Naive B cell (primary cell): ENCODE measurements around the gene PRKCA. TPM values are rescaled to one million over a fixed set of nuclear protein-coding genes. Genes with fewer than 3 reads are reported as not detected.

Source experiments
- ATAC-seq, 2 donors: fragments of 150-1000 bp; cut with Tn5 transposase; 2 replicates each; pipeline ENCODE4 v1.10.0; 2021; ENCODE audit warnings: low read depth in 2 of 2, mild to moderate bottlenecking in 2 of 2, moderate library complexity in 2 of 2
- DNase-seq: peaks from one replicate; pipeline ENCODE4 v3.0.0; 2022
- H3K27ac Mint-ChIP-seq, 6 donors: one replicate each; pipeline ENCODE4 v1.8.0; 2020 to 2022; ENCODE audit warnings: mild to moderate bottlenecking in 6 of 6, mixed read lengths in 6 of 6, moderate library complexity in 5 of 6, inconsistent platforms in 2 of 6
- H3K27me3 Mint-ChIP-seq, 3 donors: one replicate each; pipeline ENCODE4 v1.8.0; 2021 to 2022; ENCODE audit warnings: mixed read lengths in 3 of 3, mild to moderate bottlenecking in 1 of 3
- H3K36me3 Mint-ChIP-seq, 2 donors: one replicate each; pipeline ENCODE4 v1.8.0; 2020 to 2022; ENCODE audit warnings: mixed read lengths in 2 of 2, inconsistent platforms in 1 of 2, mild to moderate bottlenecking in 1 of 2
- H3K4me1 Mint-ChIP-seq, 3 donors: one replicate each; pipeline ENCODE4 v1.8.0; 2020 to 2022; ENCODE audit warnings: mixed read lengths in 3 of 3, inconsistent platforms in 1 of 3, mild to moderate bottlenecking in 1 of 3, moderate library complexity in 1 of 3
- H3K4me3 Mint-ChIP-seq, 8 donors: one replicate each; pipeline ENCODE4 v1.8.0; 2020 to 2022; ENCODE audit warnings: mild to moderate bottlenecking in 8 of 8, mixed read lengths in 8 of 8, moderate library complexity in 8 of 8, inconsistent platforms in 2 of 8
- H3K9me3 Mint-ChIP-seq, 7 donors: one replicate each; pipeline ENCODE4 v1.8.0; 2020 to 2022; ENCODE audit warnings: mixed read lengths in 7 of 7, mild to moderate bottlenecking in 5 of 7, inconsistent platforms in 2 of 7, moderate library complexity in 1 of 7
- polyA plus RNA-seq, 6 donors: library from polyadenylated mRNA; unstranded; fragments of 300-500 nt; fragmentation: Illumina TruSeq; gene quantifications; one replicate each; pipeline ENCODE4 v1.2.3, GENCODE V29; 2021; ENCODE audit warnings: low read depth in 6 of 6

The PRKCA gene
- polyA plus RNA-seq, 6 donors from 2014 or later, result 0.03 to 0.06 TPM; not detected in 4

GRCh38 chr17:66542129-66542966, 239.9 kb downstream of the PRKCA start:
- Mint-ChIP-seq H3K4me1 (no peaks in the 10 kb centered on the region), H3K27me3 (peaks cover 0 to 6% (median 4%) of the 10 kb centered on the region in 3 donors), H3K4me3 (no peak overlapping the region), H3K36me3 (peaks cover 0 to 13% of the 10 kb centered on the region in 2 donors), H3K9me3 (peaks cover 10 to 23% (median 11%) of the 10 kb centered on the region in 7 donors), H3K27ac (no peak overlapping the region)
- DNase-seq, result no peak
- no peak for ATAC-seq

GRCh38 chr17:66542967-66543520, 240.6 kb downstream of the PRKCA start:
- H3K36me3 Mint-ChIP-seq, result peaks cover 0 to 14% of the 10 kb centered on the region in 2 donors
- ATAC-seq (no peak), DNase-seq (no peak)
- H3K27me3 Mint-ChIP-seq, result peaks cover 0 to 6% (median 3%) of the 10 kb centered on the region in 3 donors
- H3K27ac Mint-ChIP-seq, result no peak overlapping the region
- peaks cover 10 to 23% (median 11%) of the 10 kb centered on the region in 7 donors for H3K9me3 Mint-ChIP-seq
- H3K4me1 Mint-ChIP-seq, result no peaks in the 10 kb centered on the region
- no peak overlapping the region for H3K4me3 Mint-ChIP-seq

- Mint-ChIP-seq H3K9me3 (peaks cover 10 to 23% (median 11%) of the 10 kb centered on the region in 7 donors), H3K27ac (no peak overlapping the region)
These were observed 241.1 kb downstream of the PRKCA start for GRCh38 chr17:66543526-66543925.

GRCh38 chr17:66545918-66546317, 243.5 kb downstream of the PRKCA start:
- DNase-seq, result no peak
- Mint-ChIP-seq H3K27ac (no peak overlapping the region), H3K27me3 (peaks cover 0 to 3% (median 2%) of the 10 kb centered on the region in 3 donors), H3K36me3 (peaks cover 0 to 14% of the 10 kb centered on the region in 2 donors), H3K9me3 (peaks cover 10 to 23% (median 11%) of the 10 kb centered on the region in 7 donors), H3K4me1 (no peaks in the 10 kb centered on the region), H3K4me3 (no peak overlapping the region)
- no peak for ATAC-seq

More at GRCh38 chr17:66543526-66543925, 241.1 kb downstream of the PRKCA start:
- ATAC-seq (no peak), DNase-seq (no peak)
- Mint-ChIP-seq H3K4me3 (no peak overlapping the region), H3K27me3 (peaks cover 0 to 6% (median 3%) of the 10 kb centered on the region in 3 donors), H3K36me3 (peaks cover 0 to 14% of the 10 kb centered on the region in 2 donors), H3K4me1 (no peaks in the 10 kb centered on the region)

- ATAC-seq, result no peak
- Mint-ChIP-seq H3K4me3 (no peak overlapping the region), H3K4me1 (no peaks in the 10 kb centered on the region), H3K27ac (no peak overlapping the region), H3K9me3 (peaks cover 10 to 23% (median 11%) of the 10 kb centered on the region in 7 donors), H3K27me3 (peaks cover 0 to 3% (median 0%) of the 10 kb centered on the region in 3 donors), H3K36me3 (peaks cover 0 to 14% of the 10 kb centered on the region in 2 donors)
- no peak for DNase-seq
These were observed 244.9 kb downstream of the PRKCA start for GRCh38 chr17:66547151-66547865.

GRCh38 chr17:66548158-66548557, 245.7 kb downstream of the PRKCA start:
- no peak overlapping the region for H3K4me3 Mint-ChIP-seq
- DNase-seq, result no peak
- H3K27ac Mint-ChIP-seq, result no peak overlapping the region
- no peaks in the 10 kb centered on the region for H3K4me1 Mint-ChIP-seq
- peaks cover 0 to 14% of the 10 kb centered on the region in 2 donors for H3K36me3 Mint-ChIP-seq
- ATAC-seq, result no peak
- peaks cover 0 to 3% (median 0%) of the 10 kb centered on the region in 3 donors for H3K27me3 Mint-ChIP-seq
- peaks cover 10 to 23% (median 11%) of the 10 kb centered on the region in 7 donors for H3K9me3 Mint-ChIP-seq

- Mint-ChIP-seq H3K27ac (no peak overlapping the region), H3K4me3 (no peak overlapping the region)
These were observed 246.4 kb downstream of the PRKCA start for GRCh38 chr17:66548659-66549310.

GRCh38 chr17:66549311-66549704, 246.9 kb downstream of the PRKCA start:
- no peak overlapping the region for H3K27ac Mint-ChIP-seq
- H3K4me3 Mint-ChIP-seq, result no peak overlapping the region
- no peaks in the 10 kb centered on the region for H3K4me1 Mint-ChIP-seq
- H3K36me3 Mint-ChIP-seq, result peaks cover 0 to 14% of the 10 kb centered on the region in 2 donors
- no peak for DNase-seq
- no peak for ATAC-seq
- peaks cover 0 to 6% (median 0%) of the 10 kb centered on the region in 3 donors for H3K27me3 Mint-ChIP-seq
- peaks cover 10 to 23% (median 11%) of the 10 kb centered on the region in 7 donors for H3K9me3 Mint-ChIP-seq

More at GRCh38 chr17:66548659-66549310, 246.4 kb downstream of the PRKCA start:
- ATAC-seq (no peak), DNase-seq (no peak)
- peaks cover 10 to 23% (median 11%) of the 10 kb centered on the region in 7 donors for H3K9me3 Mint-ChIP-seq
- no peaks in the 10 kb centered on the region for H3K4me1 Mint-ChIP-seq
- H3K36me3 Mint-ChIP-seq, result peaks cover 0 to 14% of the 10 kb centered on the region in 2 donors
- peaks cover 0 to 5% (median 0%) of the 10 kb centered on the region in 3 donors for H3K27me3 Mint-ChIP-seq

GRCh38 chr17:66549731-66550207, 247.4 kb downstream of the PRKCA start:
- Mint-ChIP-seq H3K4me3 (no peak overlapping the region), H3K9me3 (peaks cover 10 to 23% (median 11%) of the 10 kb centered on the region in 7 donors), H3K4me1 (no peaks in the 10 kb centered on the region), H3K27ac (no peak overlapping the region), H3K36me3 (peaks cover 0 to 14% of the 10 kb centered on the region in 2 donors), H3K27me3 (peaks cover 0 to 6% (median 0%) of the 10 kb centered on the region in 3 donors)
- ATAC-seq, result no peak
- DNase-seq, result no peak

- peaks cover 0 to 6% (median 0%) of the 10 kb centered on the region in 3 donors for H3K27me3 Mint-ChIP-seq
- peak overlapping the region in 1 of 6 donors; percentile 11 for H3K27ac Mint-ChIP-seq
- H3K4me3 Mint-ChIP-seq, result no peak overlapping the region
- peaks cover 0 to 5% (median 4%) of the 10 kb centered on the region in 7 donors for H3K9me3 Mint-ChIP-seq
- H3K4me1 Mint-ChIP-seq, result no peaks in the 10 kb centered on the region
- H3K36me3 Mint-ChIP-seq, result peaks cover 0 to 6% of the 10 kb centered on the region in 2 donors
- ATAC-seq, result no peak
- DNase-seq, result no peak
These were observed 249.4 kb downstream of the PRKCA start for GRCh38 chr17:66551839-66552238.

- DNase-seq, result no peak
- no peak overlapping the region for H3K4me3 Mint-ChIP-seq
- no peaks in the 10 kb centered on the region for H3K9me3 Mint-ChIP-seq
- peaks cover 0 to under 1% of the 10 kb centered on the region in 2 donors for H3K36me3 Mint-ChIP-seq
- no peak overlapping the region for H3K27ac Mint-ChIP-seq
- H3K27me3 Mint-ChIP-seq, result peaks cover 0 to 6% (median 0%) of the 10 kb centered on the region in 3 donors
- no peak for ATAC-seq
- no peaks in the 10 kb centered on the region for H3K4me1 Mint-ChIP-seq
These were observed 250.0 kb downstream of the PRKCA start for GRCh38 chr17:66552371-66552770.

GRCh38 chr17:66555605-66556004, 253.2 kb downstream of the PRKCA start:
- H3K9me3 Mint-ChIP-seq, result no peaks in the 10 kb centered on the region
- H3K4me1 Mint-ChIP-seq, result no peaks in the 10 kb centered on the region
- H3K27ac Mint-ChIP-seq, result no peak overlapping the region
- no peak for ATAC-seq
- H3K4me3 Mint-ChIP-seq, result no peak overlapping the region
- no peak for DNase-seq
- no peaks in the 10 kb centered on the region for H3K36me3 Mint-ChIP-seq
- peaks cover 0 to 6% (median 0%) of the 10 kb centered on the region in 3 donors for H3K27me3 Mint-ChIP-seq

- no peak for DNase-seq
- H3K36me3 Mint-ChIP-seq, result no peaks in the 10 kb centered on the region
- peaks cover 0 to 6% (median 0%) of the 10 kb centered on the region in 3 donors for H3K27me3 Mint-ChIP-seq
- no peaks in the 10 kb centered on the region for H3K4me1 Mint-ChIP-seq
- no peak overlapping the region for H3K4me3 Mint-ChIP-seq
- no peak overlapping the region for H3K27ac Mint-ChIP-seq
- no peaks in the 10 kb centered on the region for H3K9me3 Mint-ChIP-seq
- ATAC-seq, result no peak
These were observed 254.8 kb downstream of the PRKCA start for GRCh38 chr17:66557200-66557599.
